Dendritic cell treated with granulocyte-macrophage colony-stimulating factor and Interleukin-4, amounts not matched to agents 40 ng/mL and 50 ng/mL, for 4 days (primary cell): ENCODE data around the gene MRPL12.

ENCODE experiments used
- H3K27ac Mint-ChIP-seq: one replicate; pipeline ENCODE4 v1.8.0; 2022; ENCODE audit warnings: mild to moderate bottlenecking, mixed read lengths
- H3K27me3 Mint-ChIP-seq: one replicate; pipeline ENCODE4 v1.8.0; 2022; ENCODE audit warnings: mild to moderate bottlenecking, mixed read lengths
- H3K36me3 Mint-ChIP-seq: one replicate; pipeline ENCODE4 v1.8.0; 2022; ENCODE audit warnings: low read depth, mixed read lengths
- H3K4me1 Mint-ChIP-seq: one replicate; pipeline ENCODE4 v1.8.0; 2022; ENCODE audit warnings: low read depth, mixed read lengths
- H3K4me3 Mint-ChIP-seq: one replicate; pipeline ENCODE4 v1.8.0; 2022; ENCODE audit warnings: mild to moderate bottlenecking, moderate library complexity, mixed read lengths
- H3K9me3 Mint-ChIP-seq: one replicate; pipeline ENCODE4 v1.8.0; 2022; ENCODE audit warnings: mixed read lengths
- intact Hi-C: fragments of 100-400 bp; cut with micrococcal nuclease; formaldehyde crosslinking; loops from one replicate; pipeline ENCODE4 v1.15.0; 2022

Gene MRPL12

DNA sequence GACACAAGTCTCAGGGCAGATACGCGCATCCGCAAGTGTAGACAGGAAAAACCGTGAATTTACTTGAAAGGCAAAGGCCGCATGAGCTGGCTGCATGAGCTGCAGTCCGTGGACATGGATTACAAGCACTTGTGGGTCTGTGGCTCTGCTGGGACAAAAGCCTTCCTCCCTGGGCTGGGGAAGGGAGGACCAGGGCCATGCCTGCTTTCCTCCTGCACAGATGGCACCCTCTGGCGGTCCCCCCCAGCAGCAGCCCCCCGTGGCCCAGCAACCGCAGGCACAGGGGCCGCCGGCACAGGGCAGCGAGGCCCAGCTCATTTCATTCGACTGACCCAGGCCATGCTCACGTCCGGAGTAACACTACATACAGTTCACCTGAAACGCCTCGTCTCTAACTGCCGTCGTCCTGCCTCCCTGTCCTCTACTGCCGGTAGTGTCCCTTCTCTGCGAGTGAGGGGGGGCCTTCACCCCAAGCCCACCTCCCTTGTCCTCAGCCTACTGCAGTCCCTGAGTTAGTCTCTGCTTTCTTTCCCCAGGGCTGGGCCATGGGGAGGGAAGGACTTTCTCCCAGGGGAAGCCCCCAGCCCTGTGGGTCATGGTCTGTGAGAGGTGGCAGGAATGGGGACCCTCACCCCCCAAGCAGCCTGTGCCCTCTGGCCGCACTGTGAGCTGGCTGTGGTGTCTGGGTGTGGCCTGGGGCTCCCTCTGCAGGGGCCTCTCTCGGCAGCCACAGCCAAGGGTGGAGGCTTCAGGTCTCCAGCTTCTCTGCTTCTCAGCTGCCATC lies 1.7 kb upstream of the MRPL12 start:
- peaks cover 37% of the 10 kb centered on the region for H3K4me1 Mint-ChIP-seq
- intact Hi-C loops = loop anchor here (1.0 kb wide), 1 partner anchor 19 kb away; no protein-coding TSS in a partner anchor
- peaks cover 92% of the 10 kb centered on the region for H3K36me3 Mint-ChIP-seq
- peak overlapping the region; percentile 94 for H3K27ac Mint-ChIP-seq
- peak overlapping the region; percentile 14 for H3K4me3 Mint-ChIP-seq
- H3K27me3 Mint-ChIP-seq = no peaks in the 10 kb centered on the region
- H3K9me3 Mint-ChIP-seq = no peaks in the 10 kb centered on the region

DNA sequence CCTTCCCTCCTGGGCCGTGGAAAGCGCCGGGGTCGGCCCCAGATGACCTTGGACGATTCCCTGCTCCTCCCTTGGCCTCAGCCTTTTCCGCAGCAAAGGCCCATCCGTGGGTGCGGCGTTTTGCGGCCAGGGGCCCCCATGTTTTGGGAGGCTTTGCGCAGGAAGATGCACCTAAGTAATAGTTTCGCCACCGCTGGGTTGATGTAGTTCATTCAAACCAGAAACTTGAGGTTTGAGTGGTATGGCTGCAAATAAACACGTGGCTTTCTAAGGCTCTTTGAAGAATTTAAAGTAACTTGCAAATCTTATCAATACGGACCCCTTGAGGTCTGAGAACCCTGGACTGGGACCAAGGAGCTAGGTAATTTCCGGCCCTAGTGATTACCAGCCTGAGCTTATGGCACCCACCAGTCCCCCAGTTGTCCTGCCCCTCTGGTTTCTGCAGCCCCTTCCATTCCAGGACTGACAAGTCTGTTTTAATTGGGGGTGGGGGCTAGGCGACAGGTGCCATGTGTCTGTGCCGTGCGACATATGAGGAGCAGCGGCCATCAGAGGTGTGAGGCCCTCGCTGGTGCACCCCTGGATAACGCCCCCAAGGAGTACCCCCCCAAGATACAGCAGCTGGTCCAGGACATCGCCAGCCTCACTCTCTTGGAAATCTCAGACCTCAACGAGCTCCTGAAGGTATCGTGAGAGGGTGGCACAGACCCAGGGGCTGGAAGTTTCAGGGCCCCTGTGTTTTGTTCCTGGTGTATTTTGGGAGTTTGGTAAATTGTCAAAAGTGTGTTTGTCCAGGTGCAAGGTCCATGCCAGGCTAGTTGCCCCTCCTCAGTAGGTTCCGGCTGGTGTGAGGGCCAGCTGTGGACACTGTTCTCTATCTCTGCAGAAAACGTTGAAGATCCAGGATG lies 834 bp downstream of the MRPL12 start:
- peaks cover 37% of the 10 kb centered on the region for H3K4me1 Mint-ChIP-seq
- H3K9me3 Mint-ChIP-seq = no peaks in the 10 kb centered on the region
- peaks cover 91% of the 10 kb centered on the region for H3K36me3 Mint-ChIP-seq
- no peaks in the 10 kb centered on the region for H3K27me3 Mint-ChIP-seq
- peak overlapping the region; percentile 94 for H3K27ac Mint-ChIP-seq
- peak overlapping the region; percentile 98 for H3K4me3 Mint-ChIP-seq
- intact Hi-C loops = loop anchor here (1.0 kb wide), 1 partner anchor 8 kb away; the partner anchor contains the start of gene SLC25A10

DNA sequence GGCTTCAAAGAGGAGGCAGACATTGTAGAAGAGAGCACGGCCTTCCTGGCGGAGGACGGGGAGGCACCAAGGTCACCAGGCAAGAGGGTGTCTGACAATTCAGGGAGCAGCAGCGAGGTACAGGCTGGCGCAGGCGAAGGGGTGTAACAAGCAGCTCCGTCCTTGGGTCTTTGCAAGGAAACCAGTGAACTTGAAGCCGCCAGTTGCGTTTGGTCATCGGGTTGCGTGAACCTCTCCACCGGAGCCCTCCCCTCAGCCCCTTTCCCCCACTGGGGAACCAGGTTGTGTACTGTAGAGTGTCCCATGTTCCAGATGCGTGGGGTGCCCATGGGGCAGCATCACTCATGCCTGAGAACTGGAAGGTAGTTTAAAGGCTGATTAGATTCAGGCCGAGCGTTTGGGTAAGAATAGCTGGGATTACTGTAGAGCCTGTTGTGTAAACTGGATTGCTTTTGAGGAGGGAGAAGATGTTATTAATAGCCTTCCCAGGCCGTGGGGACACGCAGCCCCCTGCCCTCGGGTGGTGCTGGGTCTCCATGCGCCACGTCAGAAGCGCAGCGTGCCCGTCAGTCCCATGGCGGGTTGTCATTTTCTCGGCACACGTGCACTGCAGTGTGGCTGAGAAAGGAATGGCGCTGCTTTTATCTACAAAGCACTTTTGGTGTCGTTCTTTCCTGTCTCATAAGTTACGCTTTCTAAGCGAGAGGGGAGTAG lies 2.5 kb downstream of the MRPL12 start:
- H3K9me3 Mint-ChIP-seq = no peaks in the 10 kb centered on the region
- H3K36me3 Mint-ChIP-seq = peaks cover 75% of the 10 kb centered on the region
- peaks cover under 1% of the 10 kb centered on the region for H3K27me3 Mint-ChIP-seq
- peaks cover 35% of the 10 kb centered on the region for H3K4me1 Mint-ChIP-seq
- intact Hi-C loops = no loop called here
- no peak overlapping the region for H3K27ac Mint-ChIP-seq
- no peak overlapping the region for H3K4me3 Mint-ChIP-seq

DNA sequence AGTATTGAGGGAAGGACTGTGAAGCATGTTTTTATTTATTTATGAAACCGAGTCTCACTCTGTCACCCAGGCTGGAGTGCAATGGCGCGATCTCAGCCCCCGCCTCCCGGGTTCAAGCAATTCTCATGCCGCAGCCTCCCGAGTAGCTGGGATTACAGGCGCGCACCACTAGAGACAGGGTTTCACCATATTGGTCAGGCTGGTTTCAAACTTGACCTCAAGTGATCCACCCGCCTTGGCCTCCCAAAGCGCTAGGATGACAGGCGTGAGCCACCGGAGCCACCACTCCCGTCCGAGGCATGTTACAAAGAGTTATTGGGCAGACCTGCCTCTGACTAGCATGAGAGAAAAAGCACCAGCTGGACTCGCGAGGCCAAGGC lies 3.1 kb downstream of the MRPL12 start:
- intact Hi-C loops = no loop called here
- H3K27ac Mint-ChIP-seq = no peak overlapping the region
- H3K4me1 Mint-ChIP-seq = peaks cover 35% of the 10 kb centered on the region

DNA sequence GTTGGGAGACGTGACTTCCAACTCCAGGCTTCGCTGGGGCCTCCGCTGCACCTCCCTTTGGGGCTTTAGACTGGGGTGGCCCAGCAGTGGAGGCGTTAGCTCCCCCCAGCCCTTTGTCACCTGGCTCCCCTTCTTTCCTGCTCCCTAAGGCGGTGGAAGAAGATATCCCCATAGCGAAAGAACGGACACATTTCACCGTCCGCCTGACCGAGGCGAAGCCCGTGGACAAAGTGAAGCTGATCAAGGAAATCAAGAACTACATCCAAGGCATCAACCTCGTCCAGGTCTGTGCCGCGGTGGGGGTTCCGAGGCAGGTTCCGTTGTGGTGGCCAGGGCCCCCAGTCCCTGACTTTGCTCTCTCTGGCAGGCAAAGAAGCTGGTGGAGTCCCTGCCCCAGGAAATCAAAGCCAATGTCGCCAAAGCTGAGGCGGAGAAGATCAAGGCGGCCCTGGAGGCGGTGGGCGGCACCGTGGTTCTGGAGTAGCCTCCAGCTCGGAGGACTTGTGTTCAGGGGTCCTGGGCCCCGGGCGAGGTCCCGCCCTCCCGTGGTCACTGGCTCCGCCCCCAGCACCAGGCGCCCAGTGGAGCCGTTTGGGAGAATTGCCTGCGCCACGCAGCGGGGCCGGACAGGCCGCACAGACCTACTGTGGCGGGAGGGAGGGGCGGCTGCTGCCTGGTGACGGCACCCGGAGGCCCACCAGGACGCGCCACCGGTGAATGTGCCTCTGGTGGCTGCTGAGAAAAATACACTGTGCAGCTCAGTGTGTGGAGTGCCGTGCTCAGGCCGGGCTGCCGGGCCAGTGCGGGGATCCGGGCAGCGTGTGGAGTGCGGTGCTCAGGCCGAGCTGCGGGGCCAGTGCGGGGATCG lies 3.8 kb downstream of the MRPL12 start:
- Mint-ChIP-seq H3K4me3 (no peak overlapping the region), H3K9me3 (no peaks in the 10 kb centered on the region), H3K27ac (no peak overlapping the region), H3K36me3 (peaks cover 62% of the 10 kb centered on the region), H3K4me1 (peaks cover 32% of the 10 kb centered on the region), H3K27me3 (peaks cover 3% of the 10 kb centered on the region)
- intact Hi-C loops = no loop called here

More for the DNA sequence above, 3.1 kb downstream of the MRPL12 start:
- H3K9me3 Mint-ChIP-seq = no peaks in the 10 kb centered on the region
- H3K4me3 Mint-ChIP-seq = no peak overlapping the region
- H3K27me3 Mint-ChIP-seq = peaks cover 3% of the 10 kb centered on the region
- peaks cover 70% of the 10 kb centered on the region for H3K36me3 Mint-ChIP-seq

DNA sequence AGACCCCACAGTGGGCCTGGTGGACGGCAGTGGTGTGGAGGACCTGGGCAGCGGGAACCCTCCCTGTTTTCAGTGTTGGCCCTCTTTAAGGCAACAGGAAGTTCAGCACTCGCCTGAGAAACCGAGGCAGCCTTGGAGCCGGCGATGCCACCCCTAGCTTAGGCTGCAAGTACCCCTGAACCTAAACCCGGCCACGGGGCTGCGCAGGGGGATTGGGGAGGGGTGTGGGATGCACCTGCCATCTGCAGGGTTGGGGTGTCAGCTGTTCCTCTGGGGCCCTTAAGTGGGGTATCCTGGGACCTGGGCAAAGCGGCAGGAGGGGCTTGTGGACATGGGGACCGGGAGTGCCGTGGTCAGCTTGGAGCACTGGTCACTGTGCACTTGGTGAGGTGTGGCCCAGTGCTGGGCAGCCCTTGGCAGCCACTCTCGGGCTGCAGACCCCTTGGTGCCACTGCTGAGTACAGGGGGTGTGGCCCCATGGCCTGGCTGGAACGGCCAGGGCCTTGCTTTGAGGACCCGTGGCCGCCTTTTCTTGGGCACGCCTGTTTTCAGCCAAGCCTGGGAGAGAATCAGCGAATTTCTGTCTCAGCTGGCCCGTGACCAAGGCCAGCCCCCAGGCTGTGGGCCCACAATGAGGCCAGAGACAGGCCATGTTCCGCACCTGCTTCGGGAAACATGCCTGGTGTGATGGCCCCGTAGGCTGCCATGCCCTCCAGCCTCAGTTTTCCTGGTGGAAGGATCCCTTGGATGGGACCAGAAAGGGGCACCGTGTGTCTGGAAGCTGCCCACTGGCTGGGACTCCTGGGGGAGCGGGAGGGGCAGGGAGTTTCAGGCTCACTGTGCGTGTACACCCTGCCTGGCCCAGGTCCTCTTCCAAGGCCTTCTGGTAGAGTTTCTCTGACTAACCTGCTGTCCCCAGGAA lies 4.8 kb downstream of the MRPL12 start:
- H3K9me3 Mint-ChIP-seq = no peaks in the 10 kb centered on the region
- intact Hi-C loops = no loop called here
- peaks cover 52% of the 10 kb centered on the region for H3K36me3 Mint-ChIP-seq
- H3K27me3 Mint-ChIP-seq = peaks cover 3% of the 10 kb centered on the region
- no peak overlapping the region for H3K4me3 Mint-ChIP-seq
- peaks cover 29% of the 10 kb centered on the region for H3K4me1 Mint-ChIP-seq
- H3K27ac Mint-ChIP-seq = no peak overlapping the region

DNA sequence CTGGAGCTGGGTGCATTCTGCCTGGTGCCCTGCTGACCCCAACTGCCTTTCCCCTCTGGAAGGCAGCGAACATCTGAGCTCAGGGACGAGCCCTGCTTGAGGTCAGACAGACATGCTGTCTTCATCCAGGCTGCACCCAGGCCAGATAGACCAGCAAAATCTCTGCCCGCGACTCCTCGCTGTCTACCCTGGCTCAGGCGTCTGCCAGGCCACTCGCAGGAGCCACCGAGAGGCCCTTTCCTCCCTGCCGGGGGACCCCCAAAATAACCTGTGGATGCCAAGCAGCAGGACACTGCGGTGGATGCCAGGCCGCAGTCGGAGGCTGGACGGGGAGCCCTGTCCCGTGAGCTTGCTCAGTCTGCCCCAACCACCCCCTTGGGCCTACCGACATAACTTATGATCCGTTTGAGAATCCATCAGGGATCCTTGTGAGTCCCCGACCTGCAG lies 5.6 kb downstream of the MRPL12 start:
- peaks cover 48% of the 10 kb centered on the region for H3K36me3 Mint-ChIP-seq
- H3K9me3 Mint-ChIP-seq = no peaks in the 10 kb centered on the region
- H3K27me3 Mint-ChIP-seq = peaks cover 3% of the 10 kb centered on the region
- H3K27ac Mint-ChIP-seq = no peak overlapping the region
- H3K4me3 Mint-ChIP-seq = no peak overlapping the region
- peaks cover 37% of the 10 kb centered on the region for H3K4me1 Mint-ChIP-seq
- intact Hi-C loops = no loop called here

DNA sequence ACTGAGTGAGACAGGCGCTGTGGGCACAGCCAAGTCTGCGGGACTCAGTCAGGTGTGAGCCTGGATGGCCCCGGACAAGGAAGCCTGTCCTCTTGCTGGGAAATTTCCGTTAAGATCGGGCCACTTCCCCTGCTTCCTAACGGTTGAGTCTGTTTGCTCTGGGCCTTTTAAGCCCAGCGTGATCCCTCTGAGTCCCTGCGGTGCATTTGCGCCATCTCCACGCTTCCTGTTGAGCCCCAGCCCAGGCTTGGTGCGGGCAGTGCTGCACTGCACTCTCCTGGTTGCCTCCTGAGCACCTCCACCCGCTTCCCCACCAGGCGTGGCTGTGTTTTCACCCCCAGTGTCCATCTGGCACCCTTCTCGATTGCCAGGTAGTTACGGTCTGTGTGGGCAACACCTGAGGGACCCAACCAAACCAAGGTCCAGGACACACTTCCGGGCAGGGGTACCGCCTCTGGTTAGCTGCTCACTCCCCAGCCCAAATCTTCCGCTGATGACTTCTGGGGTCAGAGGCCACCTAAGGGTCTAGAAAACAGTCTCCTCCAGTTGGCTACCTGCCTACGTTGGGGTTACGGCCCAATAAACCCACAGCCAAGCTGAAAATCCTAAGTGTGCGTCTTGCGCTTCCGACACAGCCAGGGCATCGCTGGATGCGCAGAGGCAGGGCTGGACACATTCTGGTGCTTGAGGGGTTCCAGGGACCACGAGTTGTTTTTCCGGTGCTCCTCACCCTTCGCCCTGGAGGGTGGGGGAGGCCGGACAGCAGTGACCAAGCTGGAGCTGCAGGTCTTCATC lies 7.5 kb downstream of the MRPL12 start:
- intact Hi-C loops = no loop called here
- Mint-ChIP-seq H3K36me3 (peaks cover 33% of the 10 kb centered on the region), H3K4me3 (peak overlapping the region; percentile 46), H3K27ac (peak overlapping the region; percentile 56), H3K27me3 (peaks cover 3% of the 10 kb centered on the region), H3K9me3 (no peaks in the 10 kb centered on the region), H3K4me1 (peaks cover 38% of the 10 kb centered on the region)

DNA sequence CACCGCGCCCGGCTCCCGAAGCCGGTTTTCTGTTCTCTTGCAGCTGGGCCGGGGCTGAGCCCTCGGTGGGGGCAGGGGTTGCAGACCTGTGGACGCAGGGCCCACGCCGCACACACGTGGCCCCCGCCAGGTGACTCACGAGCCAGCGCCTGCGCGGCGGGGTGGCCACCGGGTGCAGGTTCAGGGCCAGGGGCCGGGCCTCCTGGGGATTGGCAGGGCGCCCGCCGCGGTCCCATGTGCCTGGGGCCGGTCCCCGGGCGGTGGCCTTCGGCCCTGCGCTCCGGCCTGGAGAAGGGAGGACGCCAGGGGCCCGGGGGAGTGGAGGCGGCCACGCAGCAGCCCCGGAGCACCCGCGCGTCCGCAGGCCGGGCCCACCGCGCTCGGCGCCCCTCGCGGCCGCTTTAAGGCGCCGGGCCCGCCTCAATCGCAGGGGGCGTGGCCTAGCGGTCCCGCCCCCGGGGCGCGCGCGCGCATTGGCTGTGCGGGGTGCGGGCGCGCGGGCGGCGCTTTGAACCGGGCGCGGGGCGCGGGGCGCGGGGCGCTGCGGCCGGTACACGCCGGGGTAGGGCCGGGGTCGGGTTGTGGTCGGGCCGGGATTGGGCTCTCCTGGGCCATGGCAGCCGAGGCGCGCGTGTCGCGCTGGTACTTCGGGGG lies 8.8 kb downstream of the MRPL12 start, which contains the start of gene SLC25A10:
Gene SLC25A10 (plus strand): TSS at position 471 of the 654 bp plus-strand sequence. CDS start 143 bp downstream, at position 614.
- H3K36me3 Mint-ChIP-seq = peaks cover 21% of the 10 kb centered on the region
- H3K9me3 Mint-ChIP-seq = no peaks in the 10 kb centered on the region
- H3K4me3 Mint-ChIP-seq = peak within 1 kb of the TSS; percentile 73
- peaks cover 38% of the 10 kb centered on the region for H3K4me1 Mint-ChIP-seq
- H3K27ac Mint-ChIP-seq = peak within 1 kb of the TSS; percentile 56
- intact Hi-C loops = loop anchor here (1.0 kb wide), 1 partner anchor 9 kb away; the partner anchor contains the start of gene MRPL12
- peaks cover 3% of the 10 kb centered on the region for H3K27me3 Mint-ChIP-seq

DNA sequence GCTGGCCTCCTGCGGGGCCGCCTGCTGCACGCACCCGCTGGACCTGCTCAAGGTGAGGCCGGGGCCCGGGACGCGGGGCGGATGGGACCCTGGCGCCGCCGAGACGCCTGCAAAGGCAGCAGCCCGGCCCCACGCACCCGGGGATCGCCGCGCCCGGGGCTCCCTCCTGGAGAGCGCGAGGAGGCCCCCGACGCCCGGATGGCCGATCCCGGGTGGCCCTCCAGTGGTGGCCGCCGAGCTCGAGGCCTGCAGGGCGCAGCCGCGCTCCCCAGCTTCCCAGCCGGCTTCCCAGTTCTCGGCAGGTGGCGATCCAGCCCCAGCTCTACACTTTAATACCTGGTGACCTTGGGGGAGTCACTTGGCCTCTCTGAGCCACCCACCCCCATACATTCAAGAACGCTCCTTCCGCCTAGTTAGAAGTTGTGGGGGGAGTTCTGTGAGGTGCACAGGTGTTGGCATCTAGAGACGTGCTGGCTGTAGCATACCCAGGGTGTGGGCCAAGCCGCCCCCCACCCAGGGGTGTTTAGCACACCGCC lies 9.4 kb downstream of the MRPL12 start:
- Mint-ChIP-seq H3K4me1 (peaks cover 38% of the 10 kb centered on the region), H3K9me3 (no peaks in the 10 kb centered on the region), H3K27ac (peak overlapping the region; percentile 36), H3K4me3 (peak overlapping the region; percentile 73), H3K27me3 (peaks cover 3% of the 10 kb centered on the region), H3K36me3 (peaks cover 15% of the 10 kb centered on the region)
- intact Hi-C loops = loop anchor here (1.0 kb wide), 1 partner anchor 9 kb away; the partner anchor contains the start of gene MRPL12

DNA sequence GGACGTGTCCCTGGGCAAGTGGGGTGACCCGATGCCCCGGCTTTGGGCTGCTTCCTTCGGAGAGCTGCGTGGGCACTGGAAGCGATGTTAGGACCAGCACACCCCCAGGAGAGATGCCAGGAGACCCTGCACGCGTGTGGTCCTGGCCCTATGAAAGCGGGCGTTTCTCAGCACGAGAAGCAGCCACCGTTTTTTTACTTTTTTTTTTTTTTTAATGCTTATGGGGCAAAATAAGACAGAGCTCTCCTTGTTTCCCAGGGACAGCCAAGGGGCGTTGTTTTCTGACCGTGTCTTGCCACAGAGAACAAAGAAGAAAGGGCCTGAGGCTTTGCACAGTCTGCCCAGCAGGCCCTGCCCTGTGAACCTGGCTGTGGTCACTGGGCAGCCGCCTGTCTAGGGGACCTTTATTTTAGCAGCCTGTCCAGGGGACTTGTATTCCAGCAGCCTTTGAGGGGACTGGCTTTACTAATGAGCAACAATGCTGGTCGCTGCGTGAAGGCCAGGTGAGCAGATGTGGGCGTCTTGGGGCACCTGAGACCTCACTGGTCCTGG lies 9.9 kb downstream of the MRPL12 start:
- peak overlapping the region; percentile 73 for H3K4me3 Mint-ChIP-seq
- H3K27me3 Mint-ChIP-seq = peaks cover 3% of the 10 kb centered on the region
- peak overlapping the region; percentile 36 for H3K27ac Mint-ChIP-seq
- intact Hi-C loops = no loop called here
- H3K36me3 Mint-ChIP-seq = peaks cover 10% of the 10 kb centered on the region
- H3K4me1 Mint-ChIP-seq = peaks cover 38% of the 10 kb centered on the region
- H3K9me3 Mint-ChIP-seq = no peaks in the 10 kb centered on the region
